ENCODE results near the gene PTPRD.

DNA sequence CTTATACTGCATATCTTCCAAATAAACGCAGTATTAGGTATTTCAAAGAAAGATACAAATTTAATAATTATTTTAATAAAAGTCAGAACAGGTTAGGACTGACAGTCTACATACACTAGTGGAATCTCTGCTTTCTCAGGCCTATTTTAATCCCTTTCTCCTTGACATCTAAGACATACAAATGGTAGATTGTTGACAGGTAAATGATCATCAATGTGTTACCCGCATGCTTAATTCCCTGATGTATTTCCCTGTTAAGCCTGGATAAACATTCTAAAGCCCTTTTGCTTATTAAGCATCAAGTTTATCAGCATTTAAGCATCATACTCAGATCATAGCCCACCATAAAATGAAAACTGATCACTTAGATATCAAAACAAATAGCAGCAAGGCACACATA lies 576.7 kb downstream of the PTPRD start:
- TF ChIP-seq POLR2A (IDR thresholded peaks at IDR 0.05; ENCODE audit: low read depth, low read length) (no peak), SMC3 (IDR thresholded peaks at IDR 0.05; ENCODE audit: low read depth, low read length) (no peak), RAD21 (IDR thresholded peaks at IDR 0.05; ENCODE audit: low read length) (no peak), MXI1 (IDR thresholded peaks at IDR 0.05; ENCODE audit: borderline replicate concordance, low read depth, low read length) (no peak)
- TF ChIP-seq, protein P1, sequence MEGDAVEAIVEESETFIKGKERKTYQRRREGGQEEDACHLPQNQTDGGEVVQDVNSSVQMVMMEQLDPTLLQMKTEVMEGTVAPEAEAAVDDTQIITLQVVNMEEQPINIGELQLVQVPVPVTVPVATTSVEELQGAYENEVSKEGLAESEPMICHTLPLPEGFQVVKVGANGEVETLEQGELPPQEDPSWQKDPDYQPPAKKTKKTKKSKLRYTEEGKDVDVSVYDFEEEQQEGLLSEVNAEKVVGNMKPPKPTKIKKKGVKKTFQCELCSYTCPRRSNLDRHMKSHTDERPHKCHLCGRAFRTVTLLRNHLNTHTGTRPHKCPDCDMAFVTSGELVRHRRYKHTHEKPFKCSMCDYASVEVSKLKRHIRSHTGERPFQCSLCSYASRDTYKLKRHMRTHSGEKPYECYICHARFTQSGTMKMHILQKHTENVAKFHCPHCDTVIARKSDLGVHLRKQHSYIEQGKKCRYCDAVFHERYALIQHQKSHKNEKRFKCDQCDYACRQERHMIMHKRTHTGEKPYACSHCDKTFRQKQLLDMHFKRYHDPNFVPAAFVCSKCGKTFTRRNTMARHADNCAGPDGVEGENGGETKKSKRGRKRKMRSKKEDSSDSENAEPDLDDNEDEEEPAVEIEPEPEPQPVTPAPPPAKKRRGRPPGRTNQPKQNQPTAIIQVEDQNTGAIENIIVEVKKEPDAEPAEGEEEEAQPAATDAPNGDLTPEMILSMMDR (conservative IDR thresholded peaks at IDR 0.05; ENCODE audit: low read depth, low read length): no peak
